Right lobe of liver (tissue), 4 donors: ENCODE results near the gene CST6.

Experiments
- CTCF ChIP-seq, 4 donors: fragments of 200-600 bp in 3 of 4; fragments of 450-650 bp in 1 of 4; IDR thresholded peaks; one replicate each; pipeline versions ENCODE4 v1.5.1 to v1.8.0; 2016 to 2022; ENCODE audit warnings: antibody characterized with exemption in 4 of 4, mild to moderate bottlenecking in 2 of 4
- POLR2A ChIP-seq: fragments of 450-650 bp; IDR thresholded peaks from one replicate; pipeline ENCODE4 v1.6.1; 2017; ENCODE audit warnings: antibody characterized with exemption, mild to moderate bottlenecking
- donor health status: DM: no; HTN: no; CAD: no.
- donor health status: DM: no; HTN: no; CAD: no.
- donor health status: DM: no; HTN: yes; CAD: no.

- TF ChIP-seq CTCF (IDR thresholded peaks at IDR 0.05) = no peak
- no peak for TF ChIP-seq POLR2A
Measured at GRCh38 chr11:66032957-66033735, 21.3 kb downstream of the CST6 start.
